Ectodermal cell (in vitro differentiated cells): Measurements from ENCODE around the gene TENT4B.

ENCODE experiments used
- H3K27ac ChIP-seq: 2 replicates; pipeline ENCODE4 v1.7.0; 2013; ENCODE audit warnings: mild to moderate bottlenecking, low read depth, low read length; ENCODE audit not compliant: insufficient read depth, poor library complexity, severe bottlenecking
- H3K27me3 ChIP-seq: 2 replicates; pipeline ENCODE4 v1.7.0; 2013; ENCODE audit warnings: mild to moderate bottlenecking, low read length; ENCODE audit not compliant: insufficient read depth, control insufficient read depth, poor library complexity, severe bottlenecking
- H3K36me3 ChIP-seq: one replicate; pipeline ENCODE4 v1.7.0; 2013; ENCODE audit warnings: low read length; ENCODE audit not compliant: control insufficient read depth, insufficient read depth
- H3K4me1 ChIP-seq: one replicate; pipeline ENCODE4 v1.7.0; 2013; ENCODE audit warnings: low read length; ENCODE audit not compliant: control insufficient read depth, insufficient read depth
- H3K4me3 ChIP-seq: 2 replicates; pipeline ENCODE4 v1.7.0; 2013; ENCODE audit warnings: low read depth, low read length, control low read depth; ENCODE audit not compliant: insufficient read depth
- H3K9me3 ChIP-seq: 2 replicates; pipeline ENCODE4 v1.7.0; 2013; ENCODE audit warnings: mild to moderate bottlenecking, low read length, moderate library complexity; ENCODE audit not compliant: control insufficient read depth
- WGBS, 2 experiments: methylation state at CpG; one replicate each; pipeline ENCODE4 v1.1.7; 2013; ENCODE audit warnings: missing lambda C conversion rate in 2 of 2; 5-methylcytosine and 5-hydroxymethylcytosine counted together

TENT4B gene

DNA sequence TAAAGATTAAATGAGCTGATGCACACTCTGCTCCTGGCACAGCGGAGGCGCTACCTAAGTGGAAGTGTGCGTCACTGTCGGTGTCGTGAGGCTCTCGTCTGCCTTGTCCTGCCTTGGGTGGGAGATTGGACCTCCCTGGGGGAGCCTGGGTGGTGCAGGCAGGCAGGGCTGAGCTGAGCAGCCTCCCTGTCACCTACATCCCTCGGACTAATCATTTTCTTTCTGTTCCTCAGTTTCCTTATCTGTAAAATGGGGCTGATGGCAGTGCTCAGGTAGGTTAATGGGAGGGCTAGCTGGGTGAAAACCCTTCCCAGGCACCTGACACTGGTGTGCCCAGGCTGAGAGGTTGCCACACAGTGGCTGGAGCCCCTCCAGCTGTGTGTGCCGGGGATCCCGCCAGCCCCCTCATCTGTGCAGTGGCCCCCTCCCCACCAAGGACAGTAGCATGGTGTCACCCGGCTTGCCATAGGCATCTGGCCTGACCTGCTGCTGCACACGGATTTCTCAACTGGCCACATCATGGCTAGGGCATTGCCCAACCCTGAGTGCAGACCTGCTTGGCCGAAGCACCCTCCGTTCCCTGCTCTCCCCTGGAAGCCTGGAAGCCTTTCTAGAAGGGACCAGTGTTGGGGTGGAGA is 117.5 kb downstream of the TENT4B start:
- H3K4me1 ChIP-seq: no peaks in the 10 kb centered on the region
- H3K9me3 ChIP-seq: no peaks in the 10 kb centered on the region
- WGBS, 2 experiments: 93 to 95% methylated on average over 13 of the region's 13 CpGs

GRCh38 chr16:50271148-50272041 is 118.3 kb downstream of the TENT4B start:
- H3K4me1 ChIP-seq: no peaks in the 10 kb centered on the region
- WGBS, 2 experiments: 91 to 92% methylated on average over 15 of the region's 15 CpGs
- H3K27me3 ChIP-seq: no peaks in the 10 kb centered on the region
- H3K27ac ChIP-seq: no peak overlapping the region
- no peaks in the 10 kb centered on the region for H3K9me3 ChIP-seq
- no peak overlapping the region for H3K4me3 ChIP-seq
- H3K36me3 ChIP-seq: no peaks in the 10 kb centered on the region

More for the DNA sequence above, 117.5 kb downstream of the TENT4B start:
- H3K36me3 ChIP-seq: no peaks in the 10 kb centered on the region
- H3K27ac ChIP-seq: no peak overlapping the region
- H3K4me3 ChIP-seq: no peak overlapping the region
- no peaks in the 10 kb centered on the region for H3K27me3 ChIP-seq

DNA sequence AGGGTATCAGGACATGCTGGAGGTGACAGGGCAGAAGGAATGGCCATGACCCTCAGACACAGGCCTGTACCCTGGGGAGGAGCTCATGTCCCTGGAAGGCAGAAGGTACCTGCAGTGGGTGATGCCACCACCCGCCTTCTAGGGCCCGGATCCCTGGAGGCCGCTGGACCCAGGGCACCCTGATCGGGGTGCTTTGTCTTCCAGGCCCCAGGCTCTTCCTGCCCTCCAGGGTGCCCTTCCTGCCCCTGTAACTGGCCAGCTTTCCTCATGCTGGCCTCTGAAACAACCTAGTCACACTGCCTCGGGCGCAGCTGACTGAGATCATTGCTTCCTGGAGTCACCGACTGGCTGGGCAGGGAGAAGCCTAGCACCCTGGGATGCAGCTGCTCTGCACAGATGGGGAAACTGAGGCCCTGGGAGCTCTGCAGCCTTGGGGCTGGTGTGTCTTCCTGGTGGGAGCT is 119.0 kb downstream of the TENT4B start:
- Histone ChIP-seq H3K4me1 (no peaks in the 10 kb centered on the region), H3K27me3 (no peaks in the 10 kb centered on the region), H3K9me3 (no peaks in the 10 kb centered on the region), H3K36me3 (no peaks in the 10 kb centered on the region), H3K27ac (no peak overlapping the region), H3K4me3 (no peak overlapping the region)
- 92 to 95% methylated on average over 7 of the region's 7 CpGs for WGBS, 2 experiments

DNA sequence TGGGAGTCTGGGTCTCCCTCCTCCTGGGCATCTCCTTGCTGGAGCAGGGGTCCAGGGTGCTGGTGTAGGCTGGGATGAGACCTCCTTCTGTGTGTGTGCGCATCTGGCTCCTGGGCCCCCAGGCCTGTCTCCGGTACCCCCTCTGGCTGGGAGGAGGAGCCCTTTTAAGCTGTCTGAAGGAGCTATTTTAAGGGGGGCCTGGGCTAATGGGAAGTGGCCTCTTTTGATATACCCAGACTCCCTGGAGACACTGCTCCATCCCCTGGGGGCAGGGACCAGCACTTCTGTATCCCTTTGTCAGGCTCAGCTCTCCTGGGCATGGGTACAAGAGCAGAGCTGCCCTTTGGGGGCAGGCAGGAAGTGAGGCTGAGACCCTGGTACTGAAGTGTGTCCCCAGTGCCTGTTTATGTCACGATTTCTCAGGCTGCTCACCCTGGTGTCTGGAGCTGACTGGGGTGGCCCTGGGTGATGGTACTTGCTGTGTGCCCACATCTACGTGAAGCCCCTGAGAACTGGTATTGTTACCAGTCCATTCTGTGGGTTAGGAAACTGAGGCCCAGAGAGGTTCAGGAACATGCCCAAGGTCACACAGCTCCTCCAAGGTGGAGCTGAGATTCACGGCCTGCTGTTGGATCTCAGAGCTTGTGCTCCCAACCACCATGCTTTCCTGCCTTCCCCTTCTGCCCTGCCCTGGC is 119.7 kb downstream of the TENT4B start:
- H3K27me3 ChIP-seq: no peaks in the 10 kb centered on the region
- H3K27ac ChIP-seq: no peak overlapping the region
- H3K9me3 ChIP-seq: no peaks in the 10 kb centered on the region
- no peak overlapping the region for H3K4me3 ChIP-seq
- no peaks in the 10 kb centered on the region for H3K4me1 ChIP-seq
- WGBS, 2 experiments: 90 to 94% methylated on average over 5 of the region's 5 CpGs
- H3K36me3 ChIP-seq: no peaks in the 10 kb centered on the region

- no peaks in the 10 kb centered on the region for H3K36me3 ChIP-seq
- no peak overlapping the region for H3K27ac ChIP-seq
- no peaks in the 10 kb centered on the region for H3K9me3 ChIP-seq
- WGBS, 2 experiments: 90 to 94% methylated on average over 2 of the region's 2 CpGs
- H3K4me1 ChIP-seq: no peaks in the 10 kb centered on the region
- H3K4me3 ChIP-seq: no peak overlapping the region
- no peaks in the 10 kb centered on the region for H3K27me3 ChIP-seq
Measured at GRCh38 chr16:50273382-50273690, 120.2 kb downstream of the TENT4B start.

DNA sequence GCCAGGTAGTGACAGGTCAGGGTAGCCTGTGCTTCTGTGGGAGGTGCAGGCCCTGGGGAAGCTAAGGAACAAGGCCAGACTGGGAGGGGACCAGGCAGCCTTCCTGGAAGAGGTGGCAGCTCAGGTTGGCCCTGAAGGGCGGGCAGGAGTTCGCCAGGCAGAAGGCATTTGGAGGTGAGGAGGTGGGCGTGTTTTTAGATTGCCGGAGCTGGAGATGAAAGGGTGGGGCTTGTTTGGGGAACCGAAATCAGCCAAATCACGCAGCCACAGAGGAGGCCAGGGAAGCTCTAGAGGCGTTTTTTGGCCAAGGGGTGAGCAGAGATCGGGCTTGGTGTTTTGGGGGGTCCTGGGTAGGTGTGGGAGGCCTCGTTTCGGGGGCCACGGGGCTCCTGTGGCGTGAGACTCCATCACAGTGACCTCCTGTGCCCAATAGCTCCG is 120.8 kb downstream of the TENT4B start:
- H3K36me3 ChIP-seq: no peaks in the 10 kb centered on the region
- H3K4me1 ChIP-seq: no peaks in the 10 kb centered on the region
- no peak overlapping the region for H3K4me3 ChIP-seq
- H3K27ac ChIP-seq: no peak overlapping the region
- no peaks in the 10 kb centered on the region for H3K9me3 ChIP-seq
- 86 to 87% methylated on average over 13 of the region's 13 CpGs for WGBS, 2 experiments
- H3K27me3 ChIP-seq: no peaks in the 10 kb centered on the region

DNA sequence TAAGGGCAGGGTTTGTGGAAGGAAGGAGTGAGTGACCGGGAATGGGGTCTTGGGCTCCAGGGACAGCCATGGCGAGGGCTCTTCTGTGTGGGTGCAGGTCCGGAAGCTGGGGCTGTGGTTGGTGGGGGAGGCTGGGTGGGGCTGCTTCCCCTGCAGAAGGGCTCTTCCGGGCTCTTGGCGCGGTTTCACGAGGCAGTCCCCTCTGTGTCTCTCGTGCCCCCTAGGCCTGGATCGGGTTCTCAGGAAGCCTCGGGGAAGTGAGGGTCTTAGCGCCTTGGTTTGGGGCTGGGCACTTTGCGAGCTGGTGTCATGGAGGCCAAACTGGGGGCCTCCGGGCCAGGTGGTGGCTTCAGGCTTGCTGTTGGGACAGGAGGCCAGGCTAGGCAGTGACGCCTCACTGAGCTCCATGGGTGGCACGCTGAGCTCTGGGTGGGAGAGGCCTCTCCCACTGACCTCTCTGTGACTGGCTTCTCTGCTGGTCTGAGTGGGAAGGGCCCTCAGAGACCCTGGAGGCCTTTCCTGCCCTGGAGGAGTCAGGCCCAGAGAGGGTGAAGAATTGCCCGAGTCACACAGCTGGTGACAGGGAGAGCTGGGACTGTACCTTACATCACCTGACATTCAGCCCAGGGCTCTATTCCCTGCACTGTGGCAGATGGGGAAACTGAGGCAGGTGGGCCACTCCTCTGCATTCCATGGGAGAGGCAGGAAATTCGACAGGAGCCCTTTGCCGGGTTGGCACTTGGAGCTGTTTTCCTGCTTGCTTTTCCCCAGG is 121.4 kb downstream of the TENT4B start:
- Histone ChIP-seq H3K27ac (no peak overlapping the region), H3K36me3 (no peaks in the 10 kb centered on the region), H3K4me3 (no peak overlapping the region), H3K4me1 (no peaks in the 10 kb centered on the region), H3K27me3 (no peaks in the 10 kb centered on the region), H3K9me3 (no peaks in the 10 kb centered on the region)
- 94% methylated on average over 18 of the region's 18 CpGs for WGBS, 2 experiments

- WGBS, 2 experiments: 90 to 91% methylated on average over 3 of the region's 3 CpGs
- Histone ChIP-seq H3K4me3 (no peak overlapping the region), H3K9me3 (no peaks in the 10 kb centered on the region), H3K36me3 (no peaks in the 10 kb centered on the region), H3K4me1 (no peaks in the 10 kb centered on the region), H3K27me3 (no peaks in the 10 kb centered on the region), H3K27ac (no peak overlapping the region)
Measured at GRCh38 chr16:50275098-50275415, 122.0 kb downstream of the TENT4B start.

DNA sequence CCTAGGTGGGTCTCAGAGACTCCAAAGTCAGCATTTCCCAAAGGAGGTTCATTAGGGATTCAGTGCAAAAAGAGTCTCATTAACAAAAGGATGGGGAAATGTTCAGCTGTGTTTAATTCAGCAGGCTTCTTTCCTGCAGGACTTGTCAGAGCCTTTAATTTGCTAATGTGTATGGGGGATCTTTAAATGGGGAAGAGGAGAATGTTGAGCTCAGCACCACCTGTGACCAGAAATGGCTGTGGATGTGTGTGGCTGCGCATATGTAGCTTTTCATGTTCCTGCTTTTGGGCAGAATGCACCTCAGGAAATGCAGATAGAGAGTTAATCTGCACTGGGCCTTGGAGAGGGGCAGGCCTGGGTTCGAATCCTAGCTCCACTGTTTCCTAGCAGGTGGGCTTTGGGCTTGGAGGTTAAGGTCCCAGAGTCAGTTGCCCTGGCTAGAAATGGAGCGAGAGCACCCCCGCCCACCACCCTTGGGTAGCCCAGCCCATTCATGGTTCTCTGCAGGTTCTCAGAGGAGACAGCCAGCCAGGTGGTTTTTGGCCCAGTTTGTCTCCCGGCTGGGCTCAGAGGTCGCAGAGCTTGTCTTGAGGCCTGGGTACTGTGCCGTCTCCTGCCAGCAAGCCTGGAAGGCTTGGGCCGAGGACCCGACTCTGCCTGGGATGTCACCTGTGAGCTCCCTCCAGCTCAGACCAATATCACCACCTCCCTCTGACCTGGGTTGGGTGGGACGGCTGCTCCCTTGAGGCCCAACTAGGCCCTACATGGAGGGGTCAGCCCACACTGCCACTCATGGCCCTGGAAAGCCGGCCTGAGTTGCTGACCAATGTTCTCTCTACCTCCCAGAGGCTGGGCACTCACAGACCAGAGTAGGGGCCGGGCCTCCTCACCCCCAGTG is 122.6 kb downstream of the TENT4B start:
- Histone ChIP-seq H3K27me3 (no peaks in the 10 kb centered on the region), H3K4me3 (no peak overlapping the region), H3K36me3 (no peaks in the 10 kb centered on the region), H3K27ac (no peak overlapping the region), H3K4me1 (no peaks in the 10 kb centered on the region), H3K9me3 (no peaks in the 10 kb centered on the region)
- WGBS, 2 experiments: 85 to 87% methylated on average over 12 of the region's 12 CpGs
